Type B pancreatic cell (in vitro differentiated cells): ENCODE results near the gene RASL10A. TPM values are rescaled to one million over a fixed set of nuclear protein-coding genes. Genes with fewer than 3 reads are reported as not detected.
A peak's percentile ranks its signal among the peaks of the same experiment; 100 is the strongest.

Experiments used
- DNase-seq: peaks from one replicate; pipeline ENCODE4 v3.0.0; 2021; ENCODE audit warnings: mixed read lengths; ENCODE audit not compliant: unreplicated experiment; ENCODE audit errors: extremely low spot score
- H3K27ac Mint-ChIP-seq: 2 replicates; pipeline ENCODE4 v1.8.0; 2021; ENCODE audit warnings: mild to moderate bottlenecking, mixed read lengths
- H3K27me3 Mint-ChIP-seq: 2 replicates; pipeline ENCODE4 v1.8.0; 2021; ENCODE audit warnings: mixed read lengths
- H3K36me3 Mint-ChIP-seq: 2 replicates; pipeline ENCODE4 v1.8.0; 2021; ENCODE audit warnings: mixed read lengths
- H3K4me1 Mint-ChIP-seq: one replicate; pipeline ENCODE4 v1.8.0; 2021; ENCODE audit warnings: mixed read lengths; ENCODE audit not compliant: unreplicated experiment
- H3K4me3 Mint-ChIP-seq: 2 replicates; pipeline ENCODE4 v1.8.0; 2021; ENCODE audit warnings: mild to moderate bottlenecking, mixed read lengths
- H3K9me3 Mint-ChIP-seq: 2 replicates; pipeline ENCODE4 v1.8.0; 2021; ENCODE audit warnings: mixed read lengths
- total RNA-seq: library from RNA; stranded (reverse); gene quantifications from 2 replicates; pipeline ENCODE4 v1.2.1, GENCODE V29; 2021; ENCODE audit warnings: low replicate concordance
- TF ChIP-seq, protein P1 (sequence below): fragments of 200-600 bp; sonication (generic); conservative IDR thresholded peaks from 2 replicates; pipeline ENCODE4 v1.5.0; 2021; ENCODE audit warnings: antibody characterized with exemption, mild to moderate bottlenecking

RASL10A gene
- total RNA-seq, 1 donor from 2014 or later: 1.5 TPM

DNA sequence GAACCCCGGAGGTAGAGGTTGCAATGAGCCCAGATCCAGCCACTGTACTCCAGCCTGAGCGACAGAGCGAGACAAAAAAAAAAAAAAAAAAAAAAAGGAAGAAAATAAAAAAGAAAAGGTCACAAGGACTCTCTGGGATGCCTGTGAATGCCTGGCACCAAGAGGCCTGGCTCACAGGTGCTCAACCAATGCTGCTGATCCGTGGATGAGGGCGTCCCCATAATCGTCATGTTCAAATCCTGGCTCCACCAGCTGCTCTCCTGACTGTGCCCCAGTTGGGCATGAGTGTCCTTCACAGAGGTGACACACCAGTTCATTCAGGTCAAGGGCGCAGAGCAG is 9.7 kb downstream of the RASL10A start:
- TF ChIP-seq, protein P1, sequence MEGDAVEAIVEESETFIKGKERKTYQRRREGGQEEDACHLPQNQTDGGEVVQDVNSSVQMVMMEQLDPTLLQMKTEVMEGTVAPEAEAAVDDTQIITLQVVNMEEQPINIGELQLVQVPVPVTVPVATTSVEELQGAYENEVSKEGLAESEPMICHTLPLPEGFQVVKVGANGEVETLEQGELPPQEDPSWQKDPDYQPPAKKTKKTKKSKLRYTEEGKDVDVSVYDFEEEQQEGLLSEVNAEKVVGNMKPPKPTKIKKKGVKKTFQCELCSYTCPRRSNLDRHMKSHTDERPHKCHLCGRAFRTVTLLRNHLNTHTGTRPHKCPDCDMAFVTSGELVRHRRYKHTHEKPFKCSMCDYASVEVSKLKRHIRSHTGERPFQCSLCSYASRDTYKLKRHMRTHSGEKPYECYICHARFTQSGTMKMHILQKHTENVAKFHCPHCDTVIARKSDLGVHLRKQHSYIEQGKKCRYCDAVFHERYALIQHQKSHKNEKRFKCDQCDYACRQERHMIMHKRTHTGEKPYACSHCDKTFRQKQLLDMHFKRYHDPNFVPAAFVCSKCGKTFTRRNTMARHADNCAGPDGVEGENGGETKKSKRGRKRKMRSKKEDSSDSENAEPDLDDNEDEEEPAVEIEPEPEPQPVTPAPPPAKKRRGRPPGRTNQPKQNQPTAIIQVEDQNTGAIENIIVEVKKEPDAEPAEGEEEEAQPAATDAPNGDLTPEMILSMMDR: no peak
- Mint-ChIP-seq H3K36me3 (peaks cover 4% of the 10 kb centered on the region), H3K9me3 (no peaks in the 10 kb centered on the region), H3K4me3 (peak overlapping the region; percentile 85), H3K27me3 (no peaks in the 10 kb centered on the region), H3K4me1 (no peaks in the 10 kb centered on the region), H3K27ac (peak overlapping the region; percentile 81)
- DNase-seq: no peak

GRCh38 chr22:29302681-29303465 is 12.6 kb downstream of the RASL10A start:
- Mint-ChIP-seq H3K27me3 (no peaks in the 10 kb centered on the region), H3K9me3 (no peaks in the 10 kb centered on the region), H3K36me3 (peaks cover 19% of the 10 kb centered on the region), H3K4me3 (no peak overlapping the region), H3K4me1 (no peaks in the 10 kb centered on the region), H3K27ac (no peak overlapping the region)
- TF ChIP-seq, protein P1: no peak
- DNase-seq: no peak

GRCh38 chr22:29302402-29302680 is 13.2 kb downstream of the RASL10A start:
- Mint-ChIP-seq H3K9me3 (no peaks in the 10 kb centered on the region), H3K27ac (no peak overlapping the region), H3K4me3 (no peak overlapping the region), H3K36me3 (peaks cover 25% of the 10 kb centered on the region), H3K4me1 (no peaks in the 10 kb centered on the region), H3K27me3 (no peaks in the 10 kb centered on the region)
- TF ChIP-seq, protein P1: no peak
- DNase-seq: no peak

- Mint-ChIP-seq H3K27ac (no peak overlapping the region), H3K4me3 (no peak overlapping the region)
- DNase-seq: no peak
Observed at GRCh38 chr22:29301716-29302401, 13.6 kb downstream of the RASL10A start.

DNA sequence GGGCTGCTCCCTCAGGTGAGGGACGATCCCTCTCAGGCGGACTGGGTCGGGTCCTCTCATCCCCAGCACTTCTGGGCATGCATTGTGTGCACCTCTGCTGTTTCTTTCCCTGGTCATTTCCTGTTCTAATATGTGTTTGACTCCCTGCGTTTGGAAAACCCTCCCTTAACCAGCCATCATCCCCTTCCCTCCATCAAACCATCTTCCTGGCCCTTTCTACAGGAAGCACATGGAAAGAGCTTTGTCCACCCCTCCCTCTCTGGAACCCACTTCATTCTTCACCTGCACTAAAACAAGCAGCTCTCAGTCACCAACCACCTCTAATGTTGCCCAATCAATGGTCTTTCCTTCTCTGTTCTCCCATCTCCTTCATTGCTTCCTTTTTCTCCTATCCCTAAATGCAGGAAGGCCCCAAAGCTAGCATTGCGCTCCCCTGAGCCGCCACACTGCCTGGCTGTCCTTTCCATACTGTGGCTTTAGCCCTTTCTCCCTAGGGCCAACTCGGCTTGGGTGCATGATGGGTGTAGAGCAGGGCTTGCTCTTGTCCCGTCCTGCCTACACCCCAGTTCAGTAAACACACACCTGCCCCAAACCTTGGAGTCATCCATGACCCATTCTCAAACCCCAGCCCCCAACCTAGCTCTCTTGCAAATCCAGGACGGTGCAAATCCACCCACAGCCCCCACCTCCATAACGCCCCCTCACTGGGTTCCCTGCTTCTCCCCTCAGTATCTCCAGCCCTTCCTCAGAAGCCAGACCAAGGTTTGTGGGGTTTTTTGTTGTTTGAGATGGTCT is 14.5 kb downstream of the RASL10A start:
- Mint-ChIP-seq H3K36me3 (peaks cover 32% of the 10 kb centered on the region), H3K27ac (peak overlapping the region; percentile 44), H3K27me3 (no peaks in the 10 kb centered on the region), H3K4me3 (no peak overlapping the region), H3K9me3 (no peaks in the 10 kb centered on the region), H3K4me1 (no peaks in the 10 kb centered on the region)
- TF ChIP-seq, protein P1: no peak
- no peak for DNase-seq

More at GRCh38 chr22:29301716-29302401, 13.6 kb downstream of the RASL10A start:
- Mint-ChIP-seq H3K27me3 (no peaks in the 10 kb centered on the region), H3K9me3 (no peaks in the 10 kb centered on the region), H3K36me3 (peaks cover 28% of the 10 kb centered on the region), H3K4me1 (no peaks in the 10 kb centered on the region)
- TF ChIP-seq, protein P1: no peak
